HG02763 (cell line): ENCODE results near the gene INTS4.
"Not testable (repeated sequence)": the region's sequence is repeated elsewhere in the genome, so short reads cannot be mapped to it uniquely, and the experiment has no call there.

ENCODE experiments used
- ATAC-seq: cut with Tn5 transposase; IDR thresholded peaks from one replicate; pipeline ENCODE4 v1.9.1; 2021; ENCODE audit warnings: mild to moderate bottlenecking, moderate library complexity; ENCODE audit not compliant: unreplicated experiment

INTS4 gene

DNA sequence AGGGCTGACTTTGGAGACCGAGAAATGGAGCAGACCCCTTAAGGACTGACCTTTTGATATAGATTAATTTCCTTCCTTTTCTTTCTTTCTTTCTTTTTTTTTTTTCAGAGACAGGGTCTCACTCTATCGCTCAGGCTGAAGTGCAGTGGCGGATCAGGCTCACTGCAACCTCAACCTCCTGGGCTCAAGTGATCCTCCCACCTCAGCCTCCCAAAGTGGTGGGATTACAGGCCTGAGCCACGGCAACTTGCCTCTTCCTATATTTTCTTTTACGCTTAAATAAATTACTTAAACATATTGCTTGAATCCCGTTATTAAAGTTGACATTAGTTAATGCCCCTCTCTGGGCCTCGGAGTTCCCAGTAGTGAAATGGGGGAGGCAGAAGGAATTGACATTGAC, 29.0 kb upstream of the INTS4 start:
- ATAC-seq = no peak

DNA sequence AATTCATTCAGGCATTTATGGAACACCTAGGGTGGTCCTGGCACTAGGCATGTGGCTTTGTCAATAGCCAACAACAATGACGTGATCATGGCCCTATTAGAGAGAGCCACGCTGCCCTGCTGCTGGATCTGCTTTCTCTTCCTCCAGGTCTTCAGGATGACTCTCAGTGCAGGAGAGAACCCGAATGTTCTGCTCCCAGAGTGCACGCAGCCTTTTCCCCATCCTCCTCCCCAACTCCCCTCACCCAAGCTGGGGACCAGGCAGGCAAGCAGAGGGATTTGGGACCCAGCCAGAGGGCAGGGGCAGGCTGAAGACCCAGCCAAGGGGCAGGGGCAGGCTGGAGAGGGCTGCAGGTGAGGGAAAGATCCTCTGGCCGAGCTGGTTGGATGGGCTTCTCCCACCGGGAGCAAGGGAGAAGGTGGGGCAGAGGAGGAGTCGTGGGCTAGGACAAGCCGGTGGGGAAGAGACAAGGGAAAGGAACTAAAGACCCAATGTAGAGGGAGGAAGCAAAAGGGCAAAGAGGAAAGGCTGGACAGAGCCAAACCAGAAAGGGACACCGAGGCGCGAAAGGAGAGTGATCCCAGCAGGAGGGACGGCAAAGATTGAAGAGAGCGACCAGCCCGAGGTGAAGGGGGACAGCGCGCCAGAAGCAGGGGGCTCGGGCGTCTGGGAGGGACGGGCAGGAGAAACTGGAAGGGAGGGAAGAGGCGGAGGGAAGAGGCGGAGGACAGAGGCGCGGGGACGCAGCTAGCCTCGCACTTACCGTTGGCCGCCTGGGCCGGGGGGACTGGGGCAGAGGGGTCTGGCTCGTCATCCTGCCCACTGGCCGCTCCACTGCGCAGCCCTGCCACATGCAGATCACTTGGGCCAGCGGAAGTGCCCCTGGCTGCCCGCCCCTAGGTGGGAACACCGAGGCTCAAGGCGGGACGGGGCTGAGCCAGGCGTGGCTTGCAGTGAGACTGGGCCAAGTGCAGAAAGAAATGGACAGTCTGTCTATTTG, 28.2 kb upstream of the INTS4 start, which contains the start of gene KCTD14:
Gene KCTD14, minus strand, starts transcription at position 880 of the 1,000 bp plus-strand sequence. Its CDS starts 27 bp downstream, at position 853.
- ATAC-seq = no peak

DNA sequence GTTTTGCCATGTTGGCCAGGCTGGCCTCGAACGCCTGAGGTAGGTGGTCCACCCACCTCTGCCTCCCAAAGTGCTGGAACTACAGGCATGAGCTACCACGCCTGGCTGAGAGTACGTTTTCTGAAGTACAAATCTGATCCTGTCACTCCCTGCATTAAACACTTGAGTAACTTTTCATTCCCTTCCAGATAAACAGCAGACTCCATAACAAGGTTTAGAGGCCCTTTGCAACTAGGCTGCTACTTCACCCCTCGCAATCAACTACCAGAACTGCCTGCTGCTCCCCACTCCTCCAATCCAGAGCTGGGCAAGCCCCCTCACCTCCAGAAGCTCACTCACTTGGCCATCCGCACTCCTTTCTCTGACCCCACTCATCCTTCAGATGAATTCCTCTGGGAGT, 27.1 kb upstream of the INTS4 start:
- ATAC-seq = no peak

- no peak for ATAC-seq
Observed at GRCh38 chr11:78020246-78020645, 25.8 kb upstream of the INTS4 start.

- no peak for ATAC-seq
Observed at GRCh38 chr11:78019808-78020207, 25.3 kb upstream of the INTS4 start.

DNA sequence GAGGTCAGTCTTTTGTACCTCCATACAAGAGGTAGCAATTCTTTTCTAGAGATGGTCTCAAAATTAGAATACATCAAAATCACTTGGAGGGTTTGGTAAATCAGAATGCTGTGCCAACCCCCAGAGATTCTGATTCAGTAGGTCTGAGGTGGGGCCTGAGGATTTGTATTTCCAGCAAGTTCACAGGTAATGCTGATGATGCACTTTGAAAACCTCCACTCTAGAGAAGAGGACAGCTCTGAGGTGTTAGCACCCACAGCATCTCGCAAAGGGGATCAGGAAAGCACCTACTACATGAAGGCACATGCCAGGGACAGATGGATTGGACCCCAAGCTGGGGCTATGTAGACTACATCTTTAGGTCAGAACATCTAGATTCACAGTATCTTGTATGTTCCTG, 21.4 kb upstream of the INTS4 start:
- no peak for ATAC-seq

DNA sequence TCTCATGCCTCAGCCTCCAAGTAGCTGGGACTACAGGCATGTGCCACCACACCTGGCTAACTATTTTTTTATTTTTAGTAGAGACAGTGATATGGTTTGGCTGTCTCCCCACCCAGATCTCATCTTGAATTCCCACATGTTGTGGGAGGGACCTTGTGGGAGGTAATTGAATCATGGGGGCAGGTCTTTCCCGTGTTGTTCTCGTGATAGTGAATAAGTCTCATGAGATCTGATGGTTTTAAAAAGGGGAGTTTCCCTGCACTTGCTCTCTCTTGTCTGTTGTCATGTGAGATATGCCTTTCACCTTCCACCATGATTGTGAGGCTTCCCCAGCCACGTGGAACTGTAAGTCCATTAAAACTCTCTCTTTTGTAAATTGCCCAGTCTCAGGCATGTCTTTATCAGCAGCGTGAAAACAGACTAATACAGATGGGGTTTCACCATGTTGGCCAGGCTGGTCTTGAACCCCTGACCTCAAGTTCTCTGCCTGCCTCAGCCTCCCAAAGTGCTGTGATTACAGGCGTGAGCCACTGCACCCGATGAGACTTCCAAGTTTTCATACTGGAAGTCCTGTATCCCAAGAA, 20.6 kb upstream of the INTS4 start:
- ATAC-seq = not testable (repeated sequence)

GRCh38 chr11:78011301-78011700, 16.8 kb upstream of the INTS4 start:
- no peak for ATAC-seq

DNA sequence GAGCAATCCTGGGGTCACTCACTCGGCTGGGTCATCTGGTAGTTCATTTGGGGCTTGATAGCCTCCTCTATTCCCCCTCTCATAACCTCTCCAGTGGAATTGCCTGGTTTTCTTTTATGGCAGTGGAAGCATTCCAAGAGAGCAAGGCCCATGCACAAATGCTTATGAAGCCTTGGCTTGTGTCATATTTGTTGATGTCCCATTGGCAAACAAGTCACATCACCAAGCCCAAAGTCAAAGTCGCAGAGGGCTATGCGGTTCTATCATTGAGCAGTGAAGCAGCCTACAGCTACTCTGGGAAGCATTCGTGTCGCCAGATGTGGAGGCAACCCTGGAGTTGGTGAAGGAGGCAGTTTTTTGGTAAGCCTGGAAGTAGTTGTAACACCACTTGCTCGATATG, 16.3 kb upstream of the INTS4 start:
- ATAC-seq = no peak

DNA sequence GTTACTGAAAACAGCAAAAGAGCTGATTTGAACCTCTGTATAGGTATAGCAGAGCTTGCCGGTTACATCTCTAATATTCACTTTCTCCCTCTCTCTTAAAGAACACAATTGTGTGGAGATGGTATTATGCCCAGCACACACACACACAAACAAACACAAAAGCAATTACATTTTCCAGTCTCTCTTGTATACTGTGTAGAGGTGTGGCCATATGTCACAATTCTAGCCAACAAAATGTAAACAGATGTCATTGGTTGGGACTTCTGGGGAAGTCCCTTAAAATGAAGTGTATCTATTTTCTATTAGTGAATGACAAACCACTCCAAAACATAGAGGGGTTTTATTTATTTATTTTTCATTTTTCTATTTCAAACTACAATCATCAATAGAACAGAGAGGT, 15.8 kb upstream of the INTS4 start:
- no peak for ATAC-seq

DNA sequence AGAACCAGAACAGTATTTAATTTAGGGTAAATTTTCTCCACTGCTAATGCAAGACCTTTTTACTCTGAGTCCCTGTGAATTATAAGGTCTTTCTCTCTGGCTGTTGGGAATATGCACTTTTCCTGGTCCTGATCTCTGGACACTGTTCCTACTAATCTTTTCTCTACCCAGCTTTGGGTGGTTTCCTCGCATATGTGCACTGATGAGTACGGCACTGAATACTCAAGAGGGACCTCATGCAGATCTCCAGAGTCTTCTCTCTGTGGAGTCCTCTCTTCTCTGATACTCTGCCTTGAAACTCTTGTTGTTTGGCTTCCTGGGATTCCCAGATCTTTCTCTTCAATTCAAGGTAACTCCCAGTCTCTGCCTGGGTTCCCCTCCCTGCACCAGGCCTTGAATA, 14.6 kb upstream of the INTS4 start:
- no peak for ATAC-seq

- ATAC-seq = peak; percentile 53
Observed at GRCh38 chr11:78000193-78000592, 5.7 kb upstream of the INTS4 start.

DNA sequence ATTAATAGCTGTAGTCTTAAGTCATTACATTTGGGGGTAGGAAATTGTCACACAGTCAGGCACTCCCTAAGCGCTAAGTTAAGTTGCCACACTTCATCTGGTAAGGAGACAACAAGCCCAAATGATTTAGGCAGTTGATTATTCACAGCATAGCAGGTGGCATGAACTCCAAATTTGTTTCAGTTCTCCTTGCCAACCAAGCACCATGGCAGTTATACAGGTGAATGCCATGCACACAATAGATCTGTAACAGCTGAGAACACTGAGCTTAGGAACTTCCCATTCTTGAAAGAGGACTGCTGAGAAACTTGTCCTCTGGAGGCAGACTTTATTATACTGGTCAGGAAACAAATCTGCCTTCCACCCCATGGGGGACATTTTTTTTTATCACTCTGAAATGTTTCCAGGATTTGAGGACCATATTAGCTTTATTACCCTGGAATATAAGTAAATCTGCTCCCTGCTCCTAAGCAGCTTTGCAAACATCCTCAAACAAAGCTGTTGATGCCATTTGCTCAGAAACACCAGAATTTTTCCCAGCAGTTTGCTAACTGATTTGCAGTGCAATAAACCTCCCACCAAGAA, 5.1 kb upstream of the INTS4 start:
- ATAC-seq = no peak

GRCh38 chr11:77993902-77994301, 566 bp downstream of the INTS4 start:
- no peak for ATAC-seq

- no peak for ATAC-seq
Observed at GRCh38 chr11:77990981-77991380, 3.5 kb downstream of the INTS4 start.

GRCh38 chr11:77986456-77986855, 8.0 kb downstream of the INTS4 start:
- ATAC-seq = not testable (repeated sequence)

DNA sequence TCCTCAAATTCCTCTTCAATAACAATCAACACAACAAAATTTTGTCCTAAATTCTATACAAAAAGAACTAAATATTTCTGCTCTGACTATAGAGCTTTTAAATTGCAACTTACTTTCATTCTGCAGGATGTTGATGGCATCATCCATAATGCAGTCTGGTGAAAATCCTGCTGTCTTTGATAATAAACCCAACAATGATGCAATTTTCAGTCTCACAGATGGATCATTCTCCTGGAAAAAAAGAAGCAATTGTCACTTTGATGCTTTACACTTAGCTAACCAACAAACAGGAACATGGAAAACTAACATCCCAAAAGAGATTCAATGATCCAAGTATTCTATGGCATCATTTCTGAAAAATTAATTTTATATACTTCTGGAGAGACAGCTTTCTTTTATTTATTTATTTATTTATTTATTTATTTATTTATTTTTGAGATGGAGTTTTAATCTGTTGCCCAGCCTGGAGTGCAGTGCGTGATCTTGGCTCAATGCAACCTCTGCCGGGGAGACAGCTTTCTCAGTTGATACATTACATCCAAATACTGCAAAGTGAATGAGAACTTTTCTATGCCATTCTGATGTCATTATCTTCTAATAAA, 13.0 kb downstream of the INTS4 start:
- no peak for ATAC-seq

- no peak for ATAC-seq
Observed at GRCh38 chr11:77968337-77968736, 26.1 kb downstream of the INTS4 start.

DNA sequence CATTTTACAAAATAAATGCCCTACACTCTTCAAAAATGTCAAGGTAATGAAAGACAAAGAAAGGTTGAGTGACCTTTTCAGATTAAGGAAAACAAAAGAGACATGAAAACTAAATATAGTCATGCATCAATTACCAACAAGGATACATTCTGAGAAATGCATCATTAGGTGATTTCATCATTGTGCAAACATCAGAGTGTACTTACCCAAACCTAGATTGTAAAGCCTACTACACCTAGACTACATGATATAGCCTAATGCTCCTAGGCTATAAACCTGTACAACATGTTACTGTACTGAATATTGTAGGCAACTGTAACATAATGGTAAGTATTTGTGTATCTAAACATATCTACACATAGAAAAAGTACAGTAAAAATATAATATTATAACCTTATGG, 26.7 kb downstream of the INTS4 start:
- ATAC-seq = no peak

DNA sequence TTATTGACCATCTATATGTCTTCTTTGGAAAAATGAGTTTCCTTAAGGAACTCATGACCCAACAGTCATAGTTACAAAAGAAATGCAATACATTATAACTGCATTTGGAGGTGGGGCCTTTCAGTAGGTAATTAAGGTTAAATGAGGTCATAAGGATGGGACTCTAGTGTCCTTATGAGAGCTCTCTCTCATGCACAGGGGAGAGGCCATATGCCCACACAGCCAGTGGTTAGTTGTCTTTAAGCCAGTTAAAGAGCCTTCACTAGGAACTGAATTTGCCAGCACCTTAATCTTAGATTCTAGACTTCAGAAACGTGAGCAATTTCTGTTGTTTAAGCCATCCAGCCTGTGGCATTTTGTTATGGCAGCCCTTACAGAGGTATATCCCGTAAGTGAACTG, 27.3 kb downstream of the INTS4 start:
- no peak for ATAC-seq

GRCh38 chr11:77966338-77966737, 28.1 kb downstream of the INTS4 start:
- ATAC-seq = no peak
